Activated naive CD4-positive, alpha-beta T cell treated with anti-CD3 and anti-CD28 coated beads, Interleukin-2, amount 50 U/mL, for 24 hours (primary cell): Measurements from ENCODE around the gene APOA5.

Experiments used
- H3K27ac Mint-ChIP-seq: one replicate; pipeline ENCODE4 v1.8.0; 2021; ENCODE audit warnings: mild to moderate bottlenecking, mixed read lengths
- H3K27me3 Mint-ChIP-seq: one replicate; pipeline ENCODE4 v1.8.0; 2021; ENCODE audit warnings: mixed read lengths
- H3K36me3 Mint-ChIP-seq: one replicate; pipeline ENCODE4 v1.8.0; 2021; ENCODE audit warnings: mixed read lengths
- H3K4me1 Mint-ChIP-seq: one replicate; pipeline ENCODE4 v1.8.0; 2021; ENCODE audit warnings: mixed read lengths
- H3K4me3 Mint-ChIP-seq: one replicate; pipeline ENCODE4 v1.8.0; 2021; ENCODE audit warnings: mild to moderate bottlenecking, mixed read lengths
- H3K9me3 Mint-ChIP-seq: one replicate; pipeline ENCODE4 v1.8.0; 2021; ENCODE audit warnings: mixed read lengths

APOA5 gene

GRCh38 chr11:116830184-116830912 is 38.7 kb upstream of the APOA5 start:
- no peaks in the 10 kb centered on the region for H3K36me3 Mint-ChIP-seq
- H3K27me3 Mint-ChIP-seq = no peaks in the 10 kb centered on the region
- peaks cover 4% of the 10 kb centered on the region for H3K4me1 Mint-ChIP-seq
- no peak overlapping the region for H3K4me3 Mint-ChIP-seq
- H3K9me3 Mint-ChIP-seq = no peaks in the 10 kb centered on the region
- no peak overlapping the region for H3K27ac Mint-ChIP-seq

GRCh38 chr11:116829525-116830183 is 38.0 kb upstream of the APOA5 start, which contains the start of gene APOC3:
TSS of gene APOC3 (plus strand) at chr11:116829907. CDS start at chr11:116830583, 676 bp downstream.
- H3K4me3 Mint-ChIP-seq = no peak within 1 kb of the TSS
- H3K27ac Mint-ChIP-seq = no peak within 1 kb of the TSS
- H3K27me3 Mint-ChIP-seq = no peaks in the 10 kb centered on the region
- no peaks in the 10 kb centered on the region for H3K9me3 Mint-ChIP-seq
- H3K4me1 Mint-ChIP-seq = peaks cover under 1% of the 10 kb centered on the region
- H3K36me3 Mint-ChIP-seq = no peaks in the 10 kb centered on the region

- Mint-ChIP-seq H3K9me3 (no peaks in the 10 kb centered on the region), H3K27ac (no peak overlapping the region), H3K36me3 (no peaks in the 10 kb centered on the region), H3K4me3 (no peak overlapping the region), H3K4me1 (no peaks in the 10 kb centered on the region), H3K27me3 (no peaks in the 10 kb centered on the region)
These were observed 37.2 kb upstream of the APOA5 start for GRCh38 chr11:116828632-116829524.

GRCh38 chr11:116827461-116827860 is 35.8 kb upstream of the APOA5 start:
- no peaks in the 10 kb centered on the region for H3K9me3 Mint-ChIP-seq

GRCh38 chr11:116826751-116827431 is 35.2 kb upstream of the APOA5 start:
- H3K4me1 Mint-ChIP-seq = no peaks in the 10 kb centered on the region
- no peak overlapping the region for H3K4me3 Mint-ChIP-seq
- no peak overlapping the region for H3K27ac Mint-ChIP-seq
- no peaks in the 10 kb centered on the region for H3K27me3 Mint-ChIP-seq
- H3K9me3 Mint-ChIP-seq = no peaks in the 10 kb centered on the region
- H3K36me3 Mint-ChIP-seq = no peaks in the 10 kb centered on the region

More at GRCh38 chr11:116827461-116827860, 35.8 kb upstream of the APOA5 start:
- no peaks in the 10 kb centered on the region for H3K4me1 Mint-ChIP-seq
- no peak overlapping the region for H3K4me3 Mint-ChIP-seq
- no peaks in the 10 kb centered on the region for H3K36me3 Mint-ChIP-seq
- H3K27ac Mint-ChIP-seq = no peak overlapping the region
- no peaks in the 10 kb centered on the region for H3K27me3 Mint-ChIP-seq

- Mint-ChIP-seq H3K4me3 (no peak overlapping the region), H3K36me3 (no peaks in the 10 kb centered on the region), H3K4me1 (no peaks in the 10 kb centered on the region), H3K27me3 (no peaks in the 10 kb centered on the region), H3K9me3 (no peaks in the 10 kb centered on the region), H3K27ac (no peak overlapping the region)
These were observed 34.4 kb upstream of the APOA5 start for GRCh38 chr11:116825854-116826750.

- no peak overlapping the region for H3K4me3 Mint-ChIP-seq
- no peaks in the 10 kb centered on the region for H3K27me3 Mint-ChIP-seq
- H3K27ac Mint-ChIP-seq = no peak overlapping the region
- H3K36me3 Mint-ChIP-seq = no peaks in the 10 kb centered on the region
- no peaks in the 10 kb centered on the region for H3K9me3 Mint-ChIP-seq
- H3K4me1 Mint-ChIP-seq = no peaks in the 10 kb centered on the region
These were observed 33.8 kb upstream of the APOA5 start for GRCh38 chr11:116825434-116825833.

GRCh38 chr11:116823031-116823843 is 31.6 kb upstream of the APOA5 start, which contains the start of gene APOA4:
TSS of gene APOA4 (minus strand) at chr11:116823304. CDS start at chr11:116823191, 113 bp downstream.
- Mint-ChIP-seq H3K4me1 (no peaks in the 10 kb centered on the region), H3K9me3 (no peaks in the 10 kb centered on the region), H3K27me3 (no peaks in the 10 kb centered on the region), H3K4me3 (no peak within 1 kb of the TSS), H3K27ac (no peak within 1 kb of the TSS), H3K36me3 (no peaks in the 10 kb centered on the region)

GRCh38 chr11:116822575-116822974 is 30.9 kb upstream of the APOA5 start:
- Mint-ChIP-seq H3K9me3 (no peaks in the 10 kb centered on the region), H3K27ac (no peak overlapping the region), H3K36me3 (no peaks in the 10 kb centered on the region), H3K4me3 (no peak overlapping the region), H3K27me3 (no peaks in the 10 kb centered on the region), H3K4me1 (no peaks in the 10 kb centered on the region)

- no peaks in the 10 kb centered on the region for H3K9me3 Mint-ChIP-seq
- no peak overlapping the region for H3K27ac Mint-ChIP-seq
- no peak overlapping the region for H3K4me3 Mint-ChIP-seq
- no peaks in the 10 kb centered on the region for H3K36me3 Mint-ChIP-seq
- H3K4me1 Mint-ChIP-seq = no peaks in the 10 kb centered on the region
- no peaks in the 10 kb centered on the region for H3K27me3 Mint-ChIP-seq
These were observed 29.6 kb upstream of the APOA5 start for GRCh38 chr11:116821050-116821918.

- Mint-ChIP-seq H3K4me1 (no peaks in the 10 kb centered on the region), H3K4me3 (no peak overlapping the region), H3K36me3 (no peaks in the 10 kb centered on the region), H3K27ac (no peak overlapping the region), H3K27me3 (no peaks in the 10 kb centered on the region), H3K9me3 (no peaks in the 10 kb centered on the region)
These were observed 27.4 kb upstream of the APOA5 start for GRCh38 chr11:116819049-116819448.

GRCh38 chr11:116814502-116814901 is 22.8 kb upstream of the APOA5 start:
- Mint-ChIP-seq H3K4me1 (no peaks in the 10 kb centered on the region), H3K27ac (no peak overlapping the region), H3K27me3 (no peaks in the 10 kb centered on the region), H3K4me3 (no peak overlapping the region), H3K9me3 (no peaks in the 10 kb centered on the region), H3K36me3 (no peaks in the 10 kb centered on the region)
